HG03460 (cell line): Measurements from ENCODE around the gene CITED1.
"Not testable (repeated sequence)": the region's sequence is repeated elsewhere in the genome, so short reads cannot be mapped to it uniquely, and the experiment has no call there.

Source experiments
- ATAC-seq: cut with Tn5 transposase; IDR thresholded peaks from one replicate; pipeline ENCODE4 v1.9.1; 2021; ENCODE audit not compliant: unreplicated experiment

The CITED1 gene

DNA sequence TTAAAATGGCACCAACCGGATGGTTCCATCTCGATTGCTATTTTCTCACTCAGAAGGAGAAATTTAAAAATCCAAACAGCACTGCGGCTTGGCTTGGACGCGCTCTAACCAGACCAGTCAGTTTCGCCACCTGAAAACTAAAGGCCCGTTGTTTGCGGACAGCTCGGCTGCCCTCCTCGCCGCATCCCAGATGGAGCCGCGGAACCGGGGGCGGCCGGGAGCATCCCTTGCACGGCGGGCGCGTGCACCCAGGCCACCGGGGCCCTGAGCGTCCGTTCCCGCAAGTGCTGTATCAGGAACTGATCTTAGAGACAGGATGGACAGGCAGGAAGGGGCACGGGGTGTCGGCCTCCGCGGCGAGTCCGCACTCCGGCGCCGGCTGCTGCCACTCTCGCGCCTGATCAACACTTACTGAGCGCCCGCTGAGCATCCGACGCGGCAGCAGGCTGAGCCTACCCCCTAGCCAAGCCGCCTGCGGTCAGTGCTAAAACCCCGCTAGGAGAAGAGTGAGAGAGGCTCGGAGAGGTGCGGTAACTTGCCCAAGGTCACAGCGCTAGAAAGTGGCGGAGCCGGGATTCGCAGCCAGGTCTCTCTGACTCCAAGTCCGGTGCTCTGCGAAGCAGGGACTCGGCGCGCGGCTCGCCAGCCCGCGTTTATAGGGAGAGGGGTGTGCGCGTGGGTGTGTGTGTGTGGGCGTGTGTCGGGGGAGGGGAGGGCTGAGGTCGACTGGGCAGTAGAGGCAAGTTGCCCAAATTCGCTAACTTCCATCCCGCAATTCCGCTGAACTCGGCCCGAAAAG, at the start of gene CITED1:
TSS of gene CITED1 (minus strand) at position 629 of the 799 bp plus-strand sequence. CDS start 3,045 bp downstream, outside the sequence.
- ATAC-seq: no peak

GRCh38 chrX:72352786-72353185, 47.1 kb upstream of the CITED1 start:
- ATAC-seq: no peak

- no peak for ATAC-seq
Measured at GRCh38 chrX:72351606-72352334, 46.1 kb upstream of the CITED1 start.

- ATAC-seq: no peak
Measured at GRCh38 chrX:72349190-72349589, 43.5 kb upstream of the CITED1 start.

GRCh38 chrX:72348247-72348979, 42.7 kb upstream of the CITED1 start:
- no peak for ATAC-seq

DNA sequence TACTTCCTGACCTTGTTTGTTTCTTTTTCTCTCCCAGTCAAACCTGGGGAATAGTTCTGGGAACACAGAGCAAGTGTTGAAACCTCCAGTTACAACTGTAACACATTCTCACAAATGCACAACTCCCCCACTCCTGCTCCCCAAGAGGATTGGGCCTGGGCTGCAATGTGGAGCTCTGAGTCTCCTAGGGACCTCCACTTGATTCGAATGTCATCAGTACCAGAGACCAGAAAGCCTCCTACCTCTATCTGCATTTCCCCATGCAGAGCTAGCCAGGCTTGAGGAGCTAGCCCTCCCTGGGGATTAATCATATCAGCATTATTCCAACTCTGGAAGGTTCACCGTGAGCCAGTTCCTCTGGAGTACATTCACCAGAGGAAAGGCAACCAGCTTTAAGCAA, 41.7 kb upstream of the CITED1 start:
- no peak for ATAC-seq

DNA sequence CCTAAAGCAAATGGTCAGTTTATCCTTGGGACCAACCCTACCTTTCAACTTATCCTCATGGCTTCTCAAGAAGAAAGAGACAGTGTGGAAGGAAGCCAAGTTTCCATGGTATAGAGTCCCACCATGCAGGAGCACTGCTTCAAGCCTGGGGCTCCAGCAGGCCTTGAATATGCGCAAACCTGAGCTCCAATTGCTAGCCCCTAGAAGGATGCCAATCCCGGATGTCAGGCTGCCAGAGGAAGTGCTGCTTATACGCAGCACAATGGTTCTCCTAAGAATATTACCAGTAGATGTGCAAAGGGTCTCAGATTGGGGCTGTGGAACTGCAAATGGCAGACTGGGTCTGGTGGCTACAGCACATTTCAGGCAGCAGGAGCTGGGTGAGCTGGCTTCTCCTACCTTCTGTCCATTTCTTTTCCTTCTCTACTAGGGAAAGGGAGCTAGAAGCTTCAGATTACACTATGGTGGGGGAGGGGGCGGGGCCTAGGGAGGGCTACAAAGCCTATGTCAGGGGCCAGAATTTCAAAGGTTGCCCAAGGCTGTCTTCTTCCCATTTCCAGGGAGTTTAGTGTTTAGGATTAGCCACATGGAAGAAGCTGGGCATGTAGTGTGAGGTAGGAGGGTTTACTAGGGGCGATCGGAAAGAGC, 40.7 kb upstream of the CITED1 start:
- no peak for ATAC-seq

DNA sequence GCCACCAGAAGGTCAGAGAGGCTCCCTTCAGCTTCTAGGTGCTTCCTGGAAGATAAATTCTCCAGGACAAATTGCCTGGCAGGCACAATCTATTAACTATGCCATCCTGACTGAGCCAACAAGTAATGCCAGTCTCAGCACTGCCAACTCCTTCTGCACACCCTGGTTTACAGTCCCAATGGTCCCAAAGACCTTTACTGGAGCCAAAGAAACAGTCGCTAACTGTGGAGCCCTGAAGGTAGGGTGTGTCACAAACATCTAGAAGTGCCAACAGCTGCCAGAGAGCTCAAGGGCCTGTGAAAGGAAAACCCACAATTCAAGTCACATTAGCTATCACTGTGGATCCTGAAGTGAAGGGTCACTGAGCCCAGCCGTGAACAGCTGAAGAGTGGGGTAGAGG, 34.9 kb upstream of the CITED1 start:
- ATAC-seq: no peak

GRCh38 chrX:72340041-72340440, 34.3 kb upstream of the CITED1 start:
- ATAC-seq: no peak

DNA sequence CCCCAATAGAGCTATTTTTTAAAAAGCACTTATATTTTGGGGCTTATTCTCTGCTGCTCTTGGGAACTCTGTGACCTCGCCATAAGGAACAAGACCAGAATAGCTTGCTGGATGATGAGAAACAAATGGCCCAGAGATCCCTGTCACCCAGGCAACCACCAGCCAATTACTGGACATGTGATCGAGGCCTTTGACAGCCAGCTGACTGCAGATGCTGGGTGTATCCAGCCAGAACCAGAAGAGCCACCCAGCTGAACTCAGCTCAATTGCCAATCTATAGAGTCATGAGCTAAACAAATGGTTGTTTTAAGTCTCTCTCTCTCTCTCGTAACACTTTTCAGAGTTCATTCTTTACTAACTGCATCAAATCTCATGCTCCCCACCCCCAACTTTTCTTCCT, 24.4 kb upstream of the CITED1 start:
- ATAC-seq: no peak

GRCh38 chrX:72326605-72327300, 21.0 kb upstream of the CITED1 start:
- ATAC-seq: no peak

DNA sequence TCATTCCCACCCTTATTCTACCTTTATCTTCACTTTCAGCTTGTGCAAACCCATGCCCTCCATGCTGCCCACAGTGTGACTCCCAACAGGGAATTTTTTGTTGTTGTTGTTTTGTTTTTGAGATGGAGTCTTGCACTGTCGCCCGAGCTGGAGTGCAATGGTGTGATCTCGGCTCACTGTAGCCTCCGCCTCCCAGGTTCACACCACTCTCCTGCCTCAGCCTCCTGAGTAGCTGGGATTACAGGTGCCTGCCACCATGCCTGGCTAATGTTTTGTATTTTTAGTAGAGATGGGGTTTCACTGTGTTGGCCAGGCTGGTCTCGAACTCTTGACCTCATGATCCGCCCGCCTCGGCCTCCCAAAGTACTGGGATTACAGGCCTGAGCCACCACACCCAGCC, 13.9 kb upstream of the CITED1 start:
- ATAC-seq: not testable (repeated sequence)

GRCh38 chrX:72317139-72317538, 11.4 kb upstream of the CITED1 start:
- no peak for ATAC-seq

- ATAC-seq: no peak
Measured at GRCh38 chrX:72316408-72317110, 10.8 kb upstream of the CITED1 start.

GRCh38 chrX:72314881-72315280, 9.2 kb upstream of the CITED1 start:
- no peak for ATAC-seq

GRCh38 chrX:72313707-72314641, 8.3 kb upstream of the CITED1 start:
- no peak for ATAC-seq

DNA sequence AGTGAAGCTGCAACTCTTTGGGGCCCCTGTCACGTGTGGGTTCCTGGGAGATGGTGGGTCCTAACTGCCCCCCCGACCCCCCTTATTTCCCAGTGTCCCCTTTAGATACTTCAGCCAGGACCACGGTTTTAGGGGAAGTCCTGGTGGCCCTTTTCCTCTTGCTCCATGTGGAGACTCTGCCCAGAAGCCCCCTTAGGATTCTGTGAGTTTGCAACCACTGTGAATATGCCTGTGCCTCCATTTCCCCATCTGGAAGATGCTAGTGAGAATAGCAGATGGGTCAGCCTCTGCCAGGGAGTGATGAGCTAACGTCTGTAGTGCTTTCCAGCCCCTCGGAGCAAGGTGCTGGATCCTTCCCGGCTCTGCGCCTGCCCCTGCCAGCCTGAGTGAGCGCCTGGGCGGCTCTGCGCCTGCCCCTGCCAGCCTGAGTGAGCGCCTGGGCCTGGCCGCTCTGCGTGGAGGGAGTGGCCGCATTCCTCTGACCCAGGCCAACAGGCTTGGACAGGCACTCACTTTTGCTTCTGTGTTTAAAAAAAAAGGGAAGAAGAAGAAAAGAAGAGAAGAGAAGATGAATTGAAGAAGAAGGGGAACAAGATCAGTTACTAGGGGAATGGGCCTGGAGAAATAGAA, 6.7 kb upstream of the CITED1 start:
- no peak for ATAC-seq

DNA sequence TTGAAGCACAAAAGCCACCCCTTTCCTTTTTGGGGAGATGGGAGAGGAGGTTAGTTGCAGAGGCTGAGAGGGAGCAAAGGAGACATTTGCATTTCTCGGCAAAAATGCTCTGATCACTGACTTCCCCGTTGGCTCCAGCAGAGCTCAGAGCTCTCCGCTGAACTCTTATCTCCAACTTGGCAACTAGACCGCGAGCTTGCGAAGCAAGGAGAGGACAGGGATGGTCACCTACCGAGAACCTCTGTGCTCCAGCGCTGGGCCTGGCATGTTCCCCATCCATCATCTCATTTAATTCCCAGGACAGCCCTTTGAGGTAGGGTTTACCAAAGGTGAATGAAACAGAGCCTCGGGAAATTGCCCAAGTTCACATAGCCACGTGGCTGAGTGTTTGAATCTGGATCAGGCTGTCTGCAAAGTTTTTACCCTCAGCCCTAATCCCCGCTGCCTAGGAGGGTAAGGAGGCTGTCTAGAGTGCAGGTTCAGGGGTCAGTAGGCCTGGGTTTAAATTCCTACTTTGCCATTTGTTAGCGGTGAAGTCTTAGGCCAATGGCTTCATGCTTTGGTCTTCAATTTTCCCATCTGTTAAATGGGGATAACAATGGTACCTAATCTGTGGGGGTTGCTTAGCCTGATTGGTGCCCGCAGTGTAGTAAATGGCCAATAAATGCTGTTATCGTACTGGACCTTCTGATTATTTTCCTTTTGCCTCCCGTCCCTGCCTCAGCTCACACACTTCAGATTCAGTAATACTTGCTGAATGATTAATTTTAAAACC, 3.8 kb upstream of the CITED1 start:
- ATAC-seq: no peak
